Measurements from ENCODE around the gene RFESD.
A peak's percentile ranks its signal among the peaks of the same experiment; 100 is the strongest.
"Not testable (repeated sequence)": the region's sequence is repeated elsewhere in the genome, so short reads cannot be mapped to it uniquely, and the experiment has no call there.

RFESD gene

DNA sequence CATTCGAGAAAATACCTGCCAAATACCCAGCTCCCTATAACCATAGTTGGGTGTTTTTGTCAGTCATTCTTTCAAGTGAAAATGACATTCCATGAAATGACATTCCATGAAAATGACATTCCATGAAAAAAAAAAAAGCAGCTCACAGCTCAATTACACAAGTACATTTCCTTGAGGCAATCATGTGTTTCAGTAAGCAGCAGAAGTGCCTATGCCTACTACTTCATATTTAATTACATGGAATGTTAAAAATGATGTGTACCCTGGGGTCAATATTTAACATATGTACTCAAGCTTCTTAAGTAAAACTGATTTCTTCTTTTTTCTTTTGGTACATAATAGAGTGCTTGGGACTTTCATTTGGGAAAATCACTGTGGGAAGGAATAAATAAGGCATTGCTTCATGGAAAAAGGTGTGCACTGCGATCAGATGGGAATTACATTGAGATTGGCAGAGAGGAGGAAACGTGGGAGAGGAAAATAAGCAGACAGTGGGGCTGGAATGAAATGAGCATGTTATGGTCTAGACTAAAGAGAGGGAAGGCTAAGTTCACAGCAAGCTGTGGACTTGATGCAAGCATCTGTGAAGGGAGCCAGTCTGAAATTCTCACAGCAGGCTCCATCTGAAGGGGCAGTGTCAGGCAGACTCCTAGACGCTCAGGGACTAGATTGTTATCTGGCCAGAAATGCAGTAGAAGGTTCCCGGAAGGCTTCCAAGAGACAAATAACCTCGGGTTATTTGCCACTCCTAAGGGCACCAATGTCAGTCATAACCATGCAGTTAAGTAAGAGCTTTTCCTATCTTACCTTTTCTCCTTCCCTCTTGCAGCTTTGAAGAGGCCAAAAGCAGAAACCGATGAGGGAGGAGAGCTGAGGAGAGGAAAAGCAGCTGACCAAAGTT lies 51.5 kb downstream of the RFESD start:
- no peak overlapping the region for H3K9ac ChIP-seq (ENCODE audit: insufficient read length)
- H3K27ac ChIP-seq: peak overlapping the region; percentile 38; the same call in 1 of the 2 replicates
- peak; percentile 75 for DNase-seq (ENCODE audit: low read depth, low spot score)
- no peaks in the 10 kb centered on the region for H3K36me3 ChIP-seq (ENCODE audit: insufficient read depth, low read length)
- TF ChIP-seq EZH2 (IDR thresholded peaks at IDR 0.05): no peak
- no peak for TF ChIP-seq FOXP2 (optimal IDR thresholded peaks at IDR 0.05; ENCODE audit: control extremely low read depth, extremely low read length, insufficient read depth)
- TF ChIP-seq POLR2AphosphoS5 (IDR thresholded peaks at IDR 0.05; ENCODE audit: borderline replicate concordance, low read depth, low read length): no peak
- peak overlapping the region; percentile 17 for H3K4me3 ChIP-seq
- H3K9me3 ChIP-seq (ENCODE audit: low read depth, low read length): no peaks in the 10 kb centered on the region

DNA sequence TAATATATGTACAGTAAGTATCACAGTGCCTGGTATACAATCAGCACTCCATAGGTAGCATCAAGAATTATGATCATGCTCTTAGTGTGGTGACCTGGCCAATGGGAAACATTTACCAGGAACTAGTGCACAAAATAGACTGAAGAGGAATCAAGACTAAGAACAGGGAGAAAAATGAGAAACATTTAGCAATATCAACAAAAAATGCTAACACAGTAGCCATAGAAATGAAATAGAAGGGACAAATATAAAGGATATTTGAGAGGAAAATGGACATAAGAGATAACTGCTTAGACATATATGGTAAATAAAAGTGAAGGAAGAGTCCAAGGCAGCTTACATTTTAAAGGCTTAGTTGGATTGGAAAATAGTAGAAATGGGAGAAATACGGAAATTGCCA lies 52.8 kb downstream of the RFESD start:
- Histone ChIP-seq H3K9me3 (ENCODE audit: low read depth, low read length) (no peaks in the 10 kb centered on the region), H3K36me3 (ENCODE audit: insufficient read depth, low read length) (no peaks in the 10 kb centered on the region), H3K4me3 (no peak overlapping the region), H3K27ac (no peak overlapping the region), H3K9ac (ENCODE audit: insufficient read length) (no peak overlapping the region)
- TF ChIP-seq FOXP2 (optimal IDR thresholded peaks at IDR 0.05; ENCODE audit: control extremely low read depth, extremely low read length, insufficient read depth) (no peak), POLR2AphosphoS5 (IDR thresholded peaks at IDR 0.05; ENCODE audit: borderline replicate concordance, low read depth, low read length) (no peak), EZH2 (IDR thresholded peaks at IDR 0.05) (no peak)
- no peak for DNase-seq (ENCODE audit: low read depth, low spot score)

DNA sequence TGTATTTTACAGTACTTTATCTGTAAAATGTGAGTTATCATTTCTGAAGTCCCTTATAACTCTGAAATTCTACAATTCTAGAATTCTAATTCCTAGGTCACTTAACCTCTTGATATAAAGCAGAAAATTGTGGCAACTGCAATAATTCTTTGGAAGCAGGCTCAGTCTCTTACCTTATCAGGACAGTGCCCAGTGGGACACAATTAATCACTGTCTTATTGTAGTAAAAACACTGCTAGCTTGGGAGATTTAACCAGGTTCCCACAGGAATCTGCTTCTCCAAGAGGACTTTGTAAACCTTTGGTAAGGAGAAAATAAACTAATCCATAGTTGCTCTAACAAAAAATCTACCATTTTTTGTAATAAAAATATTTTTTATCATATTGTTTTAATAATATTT lies 54.5 kb downstream of the RFESD start:
- Histone ChIP-seq H3K9ac (ENCODE audit: insufficient read length) (no peak overlapping the region), H3K4me3 (no peak overlapping the region), H3K36me3 (ENCODE audit: insufficient read depth, low read length) (no peaks in the 10 kb centered on the region), H3K9me3 (ENCODE audit: low read depth, low read length) (no peaks in the 10 kb centered on the region), H3K27ac (no peak overlapping the region)
- no peak for DNase-seq (ENCODE audit: low read depth, low spot score)
- TF ChIP-seq EZH2 (IDR thresholded peaks at IDR 0.05): no peak
- TF ChIP-seq FOXP2 (optimal IDR thresholded peaks at IDR 0.05; ENCODE audit: control extremely low read depth, extremely low read length, insufficient read depth): no peak
- TF ChIP-seq POLR2AphosphoS5 (IDR thresholded peaks at IDR 0.05; ENCODE audit: borderline replicate concordance, low read depth, low read length): no peak

DNA sequence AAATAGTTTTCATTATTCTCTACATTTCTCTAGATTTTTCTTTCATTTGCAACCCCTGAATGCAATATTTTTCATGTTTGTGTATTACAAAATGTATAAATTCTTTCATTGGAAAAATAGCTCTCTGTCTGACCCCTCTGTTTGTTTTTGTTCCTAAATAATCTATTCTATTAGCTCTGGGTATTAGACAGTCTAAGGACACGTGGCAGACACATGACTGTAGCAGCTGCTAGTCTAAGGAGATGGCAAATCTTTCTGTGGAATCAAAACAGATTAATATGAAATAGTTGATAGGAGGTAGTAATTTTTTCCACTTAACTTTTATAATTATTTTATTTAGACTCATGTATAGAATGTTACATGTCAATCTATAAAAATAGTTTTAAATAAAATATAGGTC lies 57.6 kb downstream of the RFESD start:
- Histone ChIP-seq H3K9ac (ENCODE audit: insufficient read length) (no peak overlapping the region), H3K36me3 (ENCODE audit: insufficient read depth, low read length) (no peaks in the 10 kb centered on the region), H3K4me3 (no peak overlapping the region), H3K9me3 (ENCODE audit: low read depth, low read length) (no peaks in the 10 kb centered on the region), H3K27ac (no peak overlapping the region)
- no peak for TF ChIP-seq POLR2AphosphoS5 (IDR thresholded peaks at IDR 0.05; ENCODE audit: borderline replicate concordance, low read depth, low read length)
- no peak for TF ChIP-seq EZH2 (IDR thresholded peaks at IDR 0.05)
- no peak for TF ChIP-seq FOXP2 (optimal IDR thresholded peaks at IDR 0.05; ENCODE audit: control extremely low read depth, extremely low read length, insufficient read depth)
- DNase-seq (ENCODE audit: low read depth, low spot score): no peak

DNA sequence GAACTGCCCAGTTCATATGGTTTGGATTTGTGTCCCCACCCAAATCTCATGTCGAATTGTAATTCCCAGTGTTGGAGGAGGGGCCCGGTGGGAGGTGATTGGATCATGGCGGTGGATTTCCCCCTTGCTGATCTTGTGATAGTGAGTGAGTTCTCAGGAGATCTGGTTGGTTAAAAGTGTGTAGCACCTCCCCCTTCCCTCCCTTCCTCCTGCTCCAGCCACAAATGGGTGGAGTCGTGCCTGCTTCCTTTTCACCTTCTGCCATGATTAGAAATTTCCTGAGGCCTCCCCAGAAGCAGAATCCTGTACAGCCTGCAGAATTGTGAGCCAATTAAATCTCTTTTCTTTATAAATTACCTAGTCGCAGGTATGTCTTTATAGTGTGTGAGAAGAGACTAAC lies 59.6 kb downstream of the RFESD start:
- H3K36me3 ChIP-seq (ENCODE audit: insufficient read depth, low read length); H3K9me3 ChIP-seq (ENCODE audit: low read depth, low read length); H3K4me3 ChIP-seq; DNase-seq (ENCODE audit: low read depth, low spot score); H3K9ac ChIP-seq (ENCODE audit: insufficient read length); H3K27ac ChIP-seq: not testable (repeated sequence)

DNA sequence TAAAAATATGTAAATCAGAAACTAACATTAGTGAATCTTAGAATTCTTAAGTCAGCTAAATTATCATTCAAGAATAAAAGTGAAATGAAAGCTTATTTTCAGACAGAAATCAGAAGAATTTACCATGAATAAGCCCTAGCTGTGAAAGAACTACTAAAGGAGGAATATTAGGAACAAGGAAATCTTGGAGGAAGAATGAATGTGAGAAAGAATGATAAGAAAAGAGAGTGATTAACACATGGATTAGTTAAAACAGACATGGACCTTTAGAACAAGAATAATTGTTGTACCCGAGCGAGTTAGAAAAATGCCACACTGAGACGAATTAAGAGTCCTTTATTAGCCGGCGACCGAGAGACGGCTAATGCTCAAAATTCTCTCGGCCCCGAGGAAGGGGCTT lies 60.5 kb downstream of the RFESD start:
- DNase-seq (ENCODE audit: low read depth, low spot score): no peak
- H3K36me3 ChIP-seq (ENCODE audit: insufficient read depth, low read length): no peaks in the 10 kb centered on the region
- no peak overlapping the region for H3K4me3 ChIP-seq
- TF ChIP-seq EZH2 (IDR thresholded peaks at IDR 0.05): no peak
- no peak for TF ChIP-seq POLR2AphosphoS5 (IDR thresholded peaks at IDR 0.05; ENCODE audit: borderline replicate concordance, low read depth, low read length)
- no peak for TF ChIP-seq FOXP2 (optimal IDR thresholded peaks at IDR 0.05; ENCODE audit: control extremely low read depth, extremely low read length, insufficient read depth)
- H3K9ac ChIP-seq (ENCODE audit: insufficient read length): peak overlapping the region; percentile 1
- H3K9me3 ChIP-seq (ENCODE audit: low read depth, low read length): no peaks in the 10 kb centered on the region
- H3K27ac ChIP-seq: peak overlapping the region; percentile 84; the same call in 1 of the 2 replicates

Data from SK-N-MC (cell line).